GM21381 (cell line): Measurements from ENCODE around the gene TUBD1.

Experiments used
- ATAC-seq: cut with Tn5 transposase; IDR thresholded peaks from one replicate; pipeline ENCODE4 v1.9.1; 2021; ENCODE audit warnings: mild to moderate bottlenecking, moderate library complexity; ENCODE audit not compliant: unreplicated experiment

Gene TUBD1

DNA sequence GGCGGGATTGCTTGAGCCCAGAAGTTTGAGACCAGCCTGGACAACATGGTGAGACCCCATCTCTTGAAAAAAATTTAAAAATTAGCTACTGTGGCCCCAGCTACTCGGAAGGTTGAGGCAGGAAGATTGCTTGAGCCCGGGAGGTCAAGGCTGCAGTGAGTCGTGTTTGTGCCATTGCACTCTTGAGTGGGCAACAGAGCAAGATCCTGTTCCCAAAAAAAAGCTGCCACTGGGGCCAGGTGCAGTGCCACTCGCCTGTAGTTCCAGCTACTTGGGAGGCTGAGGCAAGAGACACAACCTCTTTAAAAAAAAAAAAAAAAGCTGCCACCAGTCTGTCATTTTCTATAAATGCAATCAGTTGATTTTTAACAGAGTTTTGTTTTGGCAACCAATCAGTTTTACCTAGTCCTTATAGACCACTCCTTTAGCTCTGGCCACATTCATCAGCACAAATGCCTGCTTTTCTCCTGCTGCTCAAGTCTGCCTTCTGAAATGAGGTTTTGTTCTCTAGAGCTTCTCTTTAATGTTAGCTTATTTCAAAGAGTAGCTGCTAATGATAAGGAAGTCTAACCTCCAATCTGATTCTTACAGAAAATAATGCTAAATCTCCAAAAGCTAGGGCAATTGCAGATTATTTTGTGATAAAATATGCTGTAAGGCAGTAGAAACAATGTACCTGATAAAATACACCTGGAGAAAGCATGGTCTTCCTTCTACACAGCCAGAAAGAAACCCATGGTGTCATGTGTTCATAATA is 64.8 kb downstream of the TUBD1 start:
- ATAC-seq, result no peak

DNA sequence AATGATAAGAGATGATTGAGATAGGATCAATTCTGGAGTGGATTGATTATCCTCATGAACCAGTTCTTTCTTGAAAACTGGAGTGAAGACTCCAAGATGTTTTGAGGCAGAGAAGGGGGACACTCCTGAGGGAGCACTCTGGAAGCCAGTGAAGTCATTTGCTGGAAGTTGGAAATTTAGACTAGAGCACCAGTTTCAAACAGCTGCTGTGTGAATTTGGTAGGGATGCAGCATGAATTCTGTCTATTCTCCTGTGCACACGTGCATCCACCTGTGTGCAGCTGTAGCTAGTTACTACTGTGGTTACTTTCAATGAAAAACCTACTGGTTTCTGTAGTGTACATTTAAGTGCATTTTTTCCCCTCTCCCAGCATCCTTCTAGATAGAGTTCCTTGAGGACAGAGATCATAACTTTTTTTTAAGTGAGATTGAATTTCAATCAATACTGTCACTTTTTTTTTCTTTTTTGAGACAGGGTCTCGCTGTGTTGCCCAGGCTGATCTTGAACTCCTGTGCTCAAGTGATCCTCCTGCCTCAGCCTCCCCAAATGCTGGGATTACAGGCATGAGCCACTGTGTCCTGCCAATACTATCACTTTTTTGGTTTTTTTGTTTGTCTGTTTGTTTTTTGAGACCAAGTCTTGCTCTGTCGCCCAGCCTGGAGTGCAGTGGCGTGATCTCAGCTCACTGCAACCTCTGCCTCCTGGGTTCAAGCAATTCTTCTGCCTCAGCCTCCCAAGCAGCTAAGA is 65.9 kb downstream of the TUBD1 start:
- ATAC-seq, result no peak

- ATAC-seq, result no peak
These were observed 67.0 kb downstream of the TUBD1 start for GRCh38 chr17:59825533-59826322.

GRCh38 chr17:59815965-59816364 is 76.8 kb downstream of the TUBD1 start:
- no peak for ATAC-seq

- no peak for ATAC-seq
These were observed 78.1 kb downstream of the TUBD1 start for GRCh38 chr17:59814685-59815084.

DNA sequence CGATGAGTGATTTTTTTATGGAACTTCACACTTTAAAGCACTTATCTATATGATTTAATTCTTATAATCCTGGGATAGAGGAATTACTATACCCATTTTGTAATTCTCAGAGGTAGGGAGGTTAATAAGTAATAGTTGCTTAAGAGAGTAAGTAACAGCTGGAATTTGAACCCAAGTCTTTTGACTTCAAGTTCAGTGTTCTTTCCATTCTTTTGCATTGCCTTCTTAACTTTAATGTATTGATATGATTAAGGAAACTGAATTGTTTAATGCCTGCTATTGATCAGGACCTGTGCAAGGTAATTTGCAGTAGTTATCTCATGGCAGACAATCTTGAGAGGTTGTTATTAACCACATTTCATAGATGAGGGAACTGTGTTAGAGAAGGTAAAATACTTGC is 78.5 kb downstream of the TUBD1 start:
- ATAC-seq, result no peak

DNA sequence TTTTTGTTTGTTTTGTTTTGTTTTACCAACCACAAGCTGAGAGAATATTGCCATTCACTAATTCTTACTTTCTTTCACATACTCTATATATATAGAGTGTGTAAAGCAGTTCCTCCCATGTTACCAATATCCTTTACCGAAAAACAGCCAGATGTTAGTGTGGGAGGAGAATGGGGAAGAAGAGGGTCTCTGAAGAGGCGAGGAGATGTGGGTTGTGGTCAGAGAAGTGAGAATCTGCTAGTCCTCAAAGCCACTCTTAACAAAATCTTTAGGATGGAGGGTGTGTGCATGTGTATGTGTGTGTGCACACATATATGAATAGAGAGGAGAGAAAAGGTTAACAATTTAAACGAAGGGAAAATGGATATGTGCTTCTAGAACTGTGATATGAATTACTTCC is 80.6 kb downstream of the TUBD1 start:
- no peak for ATAC-seq

DNA sequence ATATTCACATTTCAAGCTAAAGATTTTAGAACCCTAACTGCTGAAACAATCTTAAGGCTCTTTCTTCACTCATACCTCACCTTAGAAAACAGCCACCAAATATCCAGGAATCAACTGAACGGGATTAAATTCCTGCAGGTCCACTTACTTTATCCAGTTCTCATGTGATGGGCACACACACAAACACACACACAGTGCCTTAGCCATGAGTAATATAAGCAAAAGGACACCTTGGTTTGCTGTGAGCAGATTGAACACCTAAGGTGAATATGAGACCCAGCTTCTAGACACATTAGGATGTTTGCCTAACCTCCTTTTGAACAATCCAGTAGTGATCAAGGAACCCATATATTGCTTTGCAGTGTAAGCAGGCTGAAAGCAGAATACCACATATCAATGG is 81.5 kb downstream of the TUBD1 start:
- no peak for ATAC-seq

DNA sequence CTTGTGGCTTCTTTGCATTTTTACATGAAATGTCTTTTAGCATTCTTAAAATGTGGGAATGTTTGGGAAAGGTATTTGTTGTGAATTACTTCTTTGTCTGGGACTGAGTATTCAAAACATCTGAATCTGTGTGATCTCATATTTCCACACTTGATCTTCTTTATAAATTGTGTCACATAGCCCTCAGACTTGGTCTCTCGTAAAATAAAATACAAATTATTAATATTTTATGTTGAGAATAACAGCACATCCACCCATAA is 81.9 kb downstream of the TUBD1 start:
- no peak for ATAC-seq
